ENCODE results near the gene HLA-DMA. TPM values are rescaled to one million over a fixed set of nuclear protein-coding genes. Genes with fewer than 3 reads are reported as not detected.

The HLA-DMA gene
- total and polyA plus RNA-seq, 9 of the 15 experiments (the other 6 are each of a cell fraction or from before 2014, with no cell fraction given): 0.13 to 0.83 (median 0.51) TPM

GRCh38 chr6:32956176-32956575, 3.3 kb upstream of the HLA-DMA start (continued):
- TF ChIP-seq ZC3H4 (CRISPR knock-in tag; IDR thresholded peaks at IDR 0.05; ENCODE audit: borderline replicate concordance): no peak
- no peak for TF ChIP-seq ZNF75A (CRISPR knock-in tag; IDR thresholded peaks at IDR 0.05)
- TF ChIP-seq CLOCK (CRISPR knock-in tag; IDR thresholded peaks at IDR 0.05; ENCODE audit: borderline replicate concordance): no peak
- TF ChIP-seq BRD9 (IDR thresholded peaks at IDR 0.05; ENCODE audit: low read depth, partially characterized antibody): no peak
- TF ChIP-seq SNAPC5 (CRISPR knock-in tag; IDR thresholded peaks at IDR 0.05): no peak
- no peak for TF ChIP-seq GABPB1 (CRISPR knock-in tag; IDR thresholded peaks at IDR 0.05)
- no peak for TF ChIP-seq PBX2 (CRISPR knock-in tag; IDR thresholded peaks at IDR 0.05; ENCODE audit: low read depth)
- no peak for TF ChIP-seq PBX2 (tag; conservative IDR thresholded peaks at IDR 0.05; ENCODE audit: low read depth)
- no peak for TF ChIP-seq CTCF (IDR thresholded peaks at IDR 0.05 in 2 of 3, conservative IDR thresholded peaks at IDR 0.05 in 1 of 3; ENCODE audit: insufficient read depth in 2 of 3, low read depth in 1 of 3, low read length in 3 of 3)
- no peak for TF ChIP-seq KDM4B (IDR thresholded peaks at IDR 0.05; ENCODE audit: borderline replicate concordance in 2 of 2, low read depth in 1 of 2)
- no peak for TF ChIP-seq RBM39 (optimal IDR thresholded peaks at IDR 0.05; ENCODE audit: low read depth, low read length)
- TF ChIP-seq ZNF445 (CRISPR knock-in tag; IDR thresholded peaks at IDR 0.05; ENCODE audit: low read depth): no peak
- no peak for TF ChIP-seq HDAC3 (IDR thresholded peaks at IDR 0.05; ENCODE audit: borderline replicate concordance, partially characterized antibody)
- no peak for TF ChIP-seq TSHZ1 (CRISPR knock-in tag; IDR thresholded peaks at IDR 0.05)
- TF ChIP-seq PHB2 (IDR thresholded peaks at IDR 0.05; ENCODE audit: low read depth): no peak
- no peak for TF ChIP-seq SRSF1 (IDR thresholded peaks at IDR 0.05; ENCODE audit: low read depth, low read length)

Data from K562 (cell line).